CD4-positive, CD25-positive, alpha-beta regulatory T cell (primary cell): ENCODE data around the gene OR5P2. TPM values are rescaled to one million over a fixed set of nuclear protein-coding genes. Genes with fewer than 3 reads are reported as not detected.

ENCODE experiments used
- ATAC-seq, 2 donors: fragments of 150-1000 bp; cut with Tn5 transposase; one replicate each; pipeline ENCODE4 v1.10.0; 2021; ENCODE audit warnings: low read depth in 2 of 2, moderate number of reproducible peaks in 2 of 2, moderate library complexity in 1 of 2
- DNase-seq, 3 donors: peaks; one replicate each; pipeline versions ENCODE4 v3.0.0 to v3.0.0-alpha.2; 2012 to 2022; ENCODE audit warnings: mixed read lengths in 1 of 3
- H3K27ac ChIP-seq: one replicate; pipeline ENCODE4 v1.7.0; 2013; ENCODE audit warnings: mild to moderate bottlenecking, low read length; ENCODE audit not compliant: insufficient read depth, poor library complexity, severe bottlenecking
- H3K27me3 ChIP-seq: one replicate; pipeline ENCODE4 v1.7.0; 2013; ENCODE audit warnings: low read length; ENCODE audit not compliant: control insufficient read depth, insufficient read depth
- H3K36me3 ChIP-seq: one replicate; pipeline ENCODE4 v1.7.0; 2013; ENCODE audit warnings: mild to moderate bottlenecking, low read length, moderate library complexity; ENCODE audit not compliant: control insufficient read depth, insufficient read depth
- H3K4me1 ChIP-seq: 2 replicates; pipeline ENCODE4 v1.7.0; 2013; ENCODE audit warnings: mild to moderate bottlenecking, low read length; ENCODE audit not compliant: insufficient read depth, control insufficient read depth, poor library complexity, severe bottlenecking
- H3K4me3 ChIP-seq: one replicate; pipeline ENCODE4 v1.7.0; 2013; ENCODE audit warnings: low read depth, mild to moderate bottlenecking, low read length, moderate library complexity
- H3K9me3 ChIP-seq, 2 experiments: 1 replicate in 1 of 2; 2 replicates in 1 of 2; pipeline ENCODE4 v1.7.0; 2013; ENCODE audit warnings: low read length in 2 of 2, mild to moderate bottlenecking in 1 of 2, moderate library complexity in 1 of 2; ENCODE audit not compliant: control insufficient read depth in 2 of 2
- H3K27ac Mint-ChIP-seq, 3 donors: one replicate each; pipeline ENCODE4 v1.8.0; 2020 to 2022; ENCODE audit warnings: mild to moderate bottlenecking in 3 of 3, mixed read lengths in 3 of 3, moderate library complexity in 2 of 3
- H3K27me3 Mint-ChIP-seq: one replicate; pipeline ENCODE4 v1.8.0; 2022; ENCODE audit warnings: mild to moderate bottlenecking, mixed read lengths
- H3K36me3 Mint-ChIP-seq: one replicate; pipeline ENCODE4 v1.8.0; 2020; ENCODE audit warnings: mixed read lengths
- H3K4me1 Mint-ChIP-seq, 4 donors: one replicate each; pipeline ENCODE4 v1.8.0; 2020 to 2022; ENCODE audit warnings: mixed read lengths in 4 of 4, mild to moderate bottlenecking in 1 of 4
- H3K4me3 Mint-ChIP-seq, 4 donors: one replicate each; pipeline ENCODE4 v1.8.0; 2020 to 2022; ENCODE audit warnings: mild to moderate bottlenecking in 4 of 4, mixed read lengths in 4 of 4, moderate library complexity in 3 of 4
- H3K9me3 Mint-ChIP-seq, 7 donors: one replicate each; pipeline ENCODE4 v1.8.0; 2020 to 2022; ENCODE audit warnings: mixed read lengths in 7 of 7, mild to moderate bottlenecking in 3 of 7, moderate library complexity in 2 of 7
- polyA plus RNA-seq, 4 donors: library from polyadenylated mRNA; unstranded; fragments of 300-500 nt; fragmentation: Illumina TruSeq; gene quantifications; one replicate each; pipeline ENCODE4 v1.2.3, GENCODE V29; 2021
- total RNA-seq: library from RNA; stranded (reverse); gene quantifications from one replicate; pipeline ENCODE4 v1.2.3, GENCODE V29; 2022

Gene OR5P2
- total and polyA plus RNA-seq, 5 donors from 2014 or later = not detected

- no peaks in the 10 kb centered on the region for H3K4me1 ChIP-seq
- Mint-ChIP-seq H3K27me3 (no peaks in the 10 kb centered on the region), H3K36me3 (no peaks in the 10 kb centered on the region), H3K4me1 (no peaks in the 10 kb centered on the region), H3K27ac (no peak overlapping the region), H3K9me3 (peaks cover 0 to 3% (median 0%) of the 10 kb centered on the region in 7 donors), H3K4me3 (no peak overlapping the region)
- no peaks in the 10 kb centered on the region for H3K27me3 ChIP-seq
- no peaks in the 10 kb centered on the region for H3K36me3 ChIP-seq
- H3K9me3 ChIP-seq = no peaks in the 10 kb centered on the region
- DNase-seq (no peak), ATAC-seq (no peak)
- no peak overlapping the region for H3K27ac ChIP-seq
- no peak overlapping the region for H3K4me3 ChIP-seq
Observed at GRCh38 chr11:7749456-7749855, 47.3 kb downstream of the OR5P2 start.

Other genes with a start within 250 kb of the OR5P2 start
- gene CYB5R2, start 123.4 kb downstream of the OR5P2 start, total RNA-seq = not detected
- under 1 TPM in 1 of 4 donors, not detected in 3; 0.54 TPM for gene CYB5R2, start 123.4 kb downstream of the OR5P2 start, polyA plus RNA-seq
- gene OVCH2, start 90.5 kb downstream of the OR5P2 start, total RNA-seq = not detected
- gene OVCH2, start 90.5 kb downstream of the OR5P2 start, polyA plus RNA-seq = not detected
- gene OR5P3, start 33.9 kb upstream of the OR5P2 start, total RNA-seq = not detected
- not detected for gene OR5P3, start 33.9 kb upstream of the OR5P2 start, polyA plus RNA-seq
- not detected for gene OR10A6, start 134.3 kb upstream of the OR5P2 start, total RNA-seq
- not detected for gene OR10A6, start 134.3 kb upstream of the OR5P2 start, polyA plus RNA-seq
- not detected for gene OR10A3, start 144.8 kb upstream of the OR5P2 start, total RNA-seq
- not detected for gene OR10A3, start 144.8 kb upstream of the OR5P2 start, polyA plus RNA-seq
- not detected for gene NLRP10, start 168.5 kb upstream of the OR5P2 start, total RNA-seq
- not detected for gene NLRP10, start 168.5 kb upstream of the OR5P2 start, polyA plus RNA-seq
- 331 TPM for gene EIF3F, start 190.4 kb upstream of the OR5P2 start, total RNA-seq
- 100 to 1,000 TPM; 393 to 507 (median 480) TPM for gene EIF3F, start 190.4 kb upstream of the OR5P2 start, polyA plus RNA-seq